Transverse colon (tissue), 4 donors: ENCODE results near the gene IL6. TPM values are rescaled to one million over a fixed set of nuclear protein-coding genes. Genes with fewer than 3 reads are reported as not detected.

Source experiments
- DNase-seq: peaks from one replicate; pipeline ENCODE4 v3.0.0-alpha.2; 2019
- H3K27ac ChIP-seq, 4 donors: fragments of 200-600 bp; sonication (generic); 2 replicates each; pipeline ENCODE4 v1.5.1; 2016 to 2018; ENCODE audit warnings: inconsistent platforms in 4 of 4
- H3K27me3 ChIP-seq: fragments of 200-600 bp; sonication (generic); 2 replicates; pipeline ENCODE4 v1.5.1; 2017; ENCODE audit warnings: inconsistent platforms
- H3K36me3 ChIP-seq, 4 donors: fragments of 200-600 bp; sonication (generic); 2 replicates each; pipeline ENCODE4 v1.5.1; 2017 to 2019; ENCODE audit warnings: inconsistent platforms in 4 of 4
- H3K4me1 ChIP-seq, 4 donors: fragments of 200-600 bp; sonication (generic); 2 replicates each; pipeline ENCODE4 v1.5.1; 2017 to 2020; ENCODE audit warnings: inconsistent platforms in 4 of 4
- H3K4me3 ChIP-seq, 4 donors: fragments of 200-600 bp; sonication (generic); 1 replicate in 1 of 4; 2 replicates in 3 of 4; pipeline versions ENCODE4 v1.5.1 to v1.6.1; 2017 to 2019; ENCODE audit warnings: inconsistent platforms in 4 of 4
- H3K9me3 ChIP-seq, 2 donors: fragments of 200-600 bp; sonication (generic); 2 replicates each; pipeline ENCODE4 v1.5.1; 2017 to 2019; ENCODE audit warnings: inconsistent platforms in 2 of 2
- CTCF ChIP-seq, 5 experiments: fragments of 200-600 bp in 3 of 5; fragments of 450-650 bp in 2 of 5; sonication (generic) in 3 of 5; IDR thresholded peaks; 1 replicate in 2 of 5; 2 replicates in 3 of 5; pipeline ENCODE4 v1.5.1; 2016 to 2017; ENCODE audit warnings: antibody characterized with exemption in 5 of 5, inconsistent platforms in 3 of 5, mild to moderate bottlenecking in 2 of 5, moderate library complexity in 1 of 5
- EP300 ChIP-seq: sonication (generic); formaldehyde crosslinking; IDR thresholded peaks from one replicate; pipeline ENCODE4 v1.6.1; 2017; ENCODE audit warnings: antibody characterized with exemption, low read depth
- POLR2A ChIP-seq: fragments of 450-650 bp; IDR thresholded peaks from one replicate; pipeline ENCODE4 v1.6.1; 2016; ENCODE audit warnings: antibody characterized with exemption, mild to moderate bottlenecking, moderate library complexity
- POLR2AphosphoS5 ChIP-seq, 3 donors: sonication (generic); formaldehyde crosslinking; IDR thresholded peaks; one replicate each; pipeline ENCODE4 v1.6.1; 2016; ENCODE audit warnings: antibody characterized with exemption in 3 of 3
- WGBS, 2 donors: methylation state at CpG; one replicate each; pipeline ENCODE4 v1.1.5; 2018; ENCODE audit warnings: low coverage in 1 of 2; 5-methylcytosine and 5-hydroxymethylcytosine counted together
- in situ Hi-C, 4 donors: fragments of 200-750 bp; cut with MboI; loops; one replicate each; pipeline versions ENCODE4 v1.15.0 to v1.15.1; 2017; ENCODE audit warnings: low sequenced_read_pairs in 3 of 4, low pct_ligation_motif_present in 1 of 4, low pct_unique_long_range_greater_than_20kb in 1 of 4
- intact Hi-C: fragments of 100-400 bp; cut with DNase I; formaldehyde crosslinking; loops from one replicate; pipeline ENCODE4 v1.15.1; 2023; ENCODE audit warnings: low total_unique reads
- total RNA-seq, 4 donors: library from RNA; depleted of rRNA; stranded (reverse); fragments of >200 nt; gene quantifications; one replicate each; pipeline ENCODE4 v1.1.0, GENCODE V29; 2016

The IL6 gene
- total RNA-seq, 4 donors from 2014 or later, result 0.82 to 10.8 (median 1.9) TPM; not detected in 1

GRCh38 chr7:22731766-22732165, 4.8 kb downstream of the IL6 start:
- Histone ChIP-seq H3K36me3 (no peaks in the 10 kb centered on the region), H3K27me3 (no peaks in the 10 kb centered on the region), H3K27ac (no peak overlapping the region), H3K4me1 (peaks cover 0 to 9% (median 0%) of the 10 kb centered on the region in 4 donors), H3K9me3 (no peaks in the 10 kb centered on the region), H3K4me3 (no peak overlapping the region)
- intact Hi-C loops (no loop called here), in situ Hi-C loops (no loop called here)
- no peak for DNase-seq
- 60 to 77% methylated on average over 2 of the region's 2 CpGs for WGBS, 2 donors
- TF ChIP-seq EP300 (no peak), POLR2AphosphoS5 (IDR thresholded peaks at IDR 0.05) (no peak), POLR2A (no peak), CTCF (IDR thresholded peaks at IDR 0.05) (no peak)

- no peaks in the 10 kb centered on the region for H3K27me3 ChIP-seq
These were observed 5.6 kb downstream of the IL6 start for GRCh38 chr7:22732556-22733126.

GRCh38 chr7:22733761-22734160, 6.8 kb downstream of the IL6 start:
- TF ChIP-seq EP300 (no peak), POLR2AphosphoS5 (IDR thresholded peaks at IDR 0.05) (no peak), CTCF (IDR thresholded peaks at IDR 0.05) (no peak), POLR2A (no peak)
- no peak for DNase-seq
- in situ Hi-C loops, result no loop called here
- intact Hi-C loops, result no loop called here
- H3K4me3 ChIP-seq, result no peak overlapping the region
- no peaks in the 10 kb centered on the region for H3K36me3 ChIP-seq
- no peaks in the 10 kb centered on the region for H3K9me3 ChIP-seq
- WGBS, 2 donors, result 59 to 70% methylated on average over 3 to 6 of the region's 6 CpGs
- H3K27me3 ChIP-seq, result no peaks in the 10 kb centered on the region
- H3K27ac ChIP-seq, result no peak overlapping the region
- H3K4me1 ChIP-seq, result no peaks in the 10 kb centered on the region

More at GRCh38 chr7:22732556-22733126, 5.6 kb downstream of the IL6 start:
- H3K9me3 ChIP-seq, result no peaks in the 10 kb centered on the region
- TF ChIP-seq POLR2AphosphoS5 (IDR thresholded peaks at IDR 0.05), result no peak
- TF ChIP-seq CTCF (IDR thresholded peaks at IDR 0.05), result no peak
- no peak for TF ChIP-seq EP300
- TF ChIP-seq POLR2A, result no peak
- no peak overlapping the region for H3K4me3 ChIP-seq
- 64 to 88% methylated on average over 4 of the region's 4 CpGs for WGBS, 2 donors
- intact Hi-C loops, result no loop called here
- in situ Hi-C loops, result no loop called here
- no peak for DNase-seq
- H3K4me1 ChIP-seq, result peaks cover 0 to under 1% (median 0%) of the 10 kb centered on the region in 4 donors
- H3K36me3 ChIP-seq, result no peaks in the 10 kb centered on the region
- no peak overlapping the region for H3K27ac ChIP-seq

GRCh38 chr7:22743014-22743413, 16.0 kb downstream of the IL6 start:
- TF ChIP-seq POLR2AphosphoS5 (IDR thresholded peaks at IDR 0.05) (no peak), CTCF (IDR thresholded peaks at IDR 0.05) (no peak), EP300 (no peak), POLR2A (no peak)
- Histone ChIP-seq H3K27me3 (no peaks in the 10 kb centered on the region), H3K36me3 (no peaks in the 10 kb centered on the region), H3K27ac (no peak overlapping the region), H3K4me1 (no peaks in the 10 kb centered on the region), H3K9me3 (no peaks in the 10 kb centered on the region), H3K4me3 (no peak overlapping the region)
- DNase-seq, result no peak
- in situ Hi-C loops, result no loop called here
- whole genome bisulfite sequencing, 2 donors, result 85 to 88% methylated on average over 4 of the region's 4 CpGs
- intact Hi-C loops, result no loop called here
